Endothelial cell of umbilical vein (primary cell): ENCODE measurements around the gene C17orf113.

Source experiments
- CTCF ChIP-seq, 2 donors: IDR thresholded peaks; 1 replicate in 1 of 2; 2 replicates in 1 of 2; pipeline ENCODE4 v1.5.1; 2011; ENCODE audit warnings: low read length in 2 of 2, mild to moderate bottlenecking in 2 of 2, moderate library complexity in 2 of 2, control low read depth in 1 of 2, inconsistent platforms in 1 of 2, low read depth in 1 of 2; ENCODE audit not compliant: insufficient read depth in 1 of 2; ENCODE audit errors: extremely low read depth in 1 of 2
- EZH2 ChIP-seq: IDR thresholded peaks from 2 replicates; pipeline ENCODE4 v1.6.1; 2012; ENCODE audit warnings: borderline replicate concordance, low read depth, mild to moderate bottlenecking, moderate library complexity, low read length, inconsistent platforms; ENCODE audit not compliant: severe bottlenecking
- FOS ChIP-seq: IDR thresholded peaks from 2 replicates; pipeline ENCODE4 v1.6.1; 2011; ENCODE audit warnings: mild to moderate bottlenecking, low read length, moderate library complexity, borderline replicate concordance; ENCODE audit not compliant: insufficient read depth
- GATA2 ChIP-seq: IDR thresholded peaks from 2 replicates; pipeline ENCODE4 v1.7.0; 2011; ENCODE audit warnings: low read depth, mild to moderate bottlenecking, moderate library complexity, mixed read lengths, low read length; ENCODE audit not compliant: insufficient read length, insufficient read depth
- JUN ChIP-seq: IDR thresholded peaks from 2 replicates; pipeline ENCODE4 v1.6.1; 2011; ENCODE audit warnings: borderline replicate concordance, low read depth; ENCODE audit not compliant: insufficient read length, insufficient read depth
- MAX ChIP-seq: IDR thresholded peaks from 2 replicates; pipeline ENCODE4 v1.6.1; 2011; ENCODE audit not compliant: insufficient read depth, insufficient read length
- MYC ChIP-seq: IDR thresholded peaks from one replicate; pipeline ENCODE4 v1.6.1; 2011; ENCODE audit warnings: mild to moderate bottlenecking, low read depth, low read length
- POLR2A ChIP-seq: IDR thresholded peaks from 2 replicates; pipeline ENCODE4 v1.6.1; 2012; ENCODE audit warnings: low read depth, mild to moderate bottlenecking, control low read depth, low read length
- POLR2AphosphoS5 ChIP-seq: IDR thresholded peaks from 2 replicates; pipeline ENCODE4 v1.6.1; 2012; ENCODE audit warnings: low read depth, mild to moderate bottlenecking, control low read depth, low read length, moderate library complexity; ENCODE audit not compliant: insufficient read depth

- TF ChIP-seq CTCF (IDR thresholded peaks at IDR 0.05; ENCODE audit: extremely low read depth in 1 of 2, insufficient read depth in 1 of 2, low read depth in 1 of 2, low read length in 2 of 2) (no peak), POLR2A (no peak), MAX (no peak), POLR2AphosphoS5 (no peak), EZH2 (no peak), MYC (no peak), GATA2 (no peak), FOS (no peak), JUN (no peak)
Measured at GRCh38 chr17:42075789-42076188, 25.4 kb upstream of the C17orf113 start.
